ENCODE measurements around the gene FAM186B.

Gene FAM186B

GRCh38 chr12:49562831-49563230, 42.6 kb downstream of the FAM186B start:
- no peak for FAIRE-seq
- DNase-seq (ENCODE audit: insufficient read length, low spot score): no peak
- no peak for TF ChIP-seq POLR2A (IDR thresholded peaks at IDR 0.05; ENCODE audit: low read depth, low read length)

- no peak for TF ChIP-seq POLR2A (IDR thresholded peaks at IDR 0.05; ENCODE audit: low read depth, low read length)
- DNase-seq (ENCODE audit: insufficient read length, low spot score) (no peak), FAIRE-seq (no peak)
Observed at GRCh38 chr12:49562233-49562632, 43.2 kb downstream of the FAM186B start.

GRCh38 chr12:49560695-49561094, 44.7 kb downstream of the FAM186B start:
- FAIRE-seq (no peak), DNase-seq (ENCODE audit: insufficient read length, low spot score) (no peak)
- TF ChIP-seq POLR2A (IDR thresholded peaks at IDR 0.05; ENCODE audit: low read depth, low read length): no peak

GRCh38 chr12:49559011-49559675, 46.3 kb downstream of the FAM186B start:
- no peak for FAIRE-seq
- TF ChIP-seq POLR2A (IDR thresholded peaks at IDR 0.05; ENCODE audit: low read depth, low read length): no peak

GRCh38 chr12:49558526-49558925, 46.9 kb downstream of the FAM186B start:
- no peak for TF ChIP-seq POLR2A (IDR thresholded peaks at IDR 0.05; ENCODE audit: low read depth, low read length)
- DNase-seq (ENCODE audit: insufficient read length, low spot score) (no peak), FAIRE-seq (no peak)

More at GRCh38 chr12:49559011-49559675, 46.3 kb downstream of the FAM186B start:
- DNase-seq (ENCODE audit: insufficient read length, low spot score): no peak

- no peak for TF ChIP-seq POLR2A (IDR thresholded peaks at IDR 0.05; ENCODE audit: low read depth, low read length)
- DNase-seq (ENCODE audit: insufficient read length, low spot score) (no peak), FAIRE-seq (no peak)
Observed at GRCh38 chr12:49557917-49558215, 47.6 kb downstream of the FAM186B start.

GRCh38 chr12:49557187-49557916, 48.1 kb downstream of the FAM186B start:
- FAIRE-seq (no peak), DNase-seq (ENCODE audit: insufficient read length, low spot score) (no peak)
- no peak for TF ChIP-seq POLR2A (IDR thresholded peaks at IDR 0.05; ENCODE audit: low read depth, low read length)

- DNase-seq (ENCODE audit: insufficient read length, low spot score) (no peak), FAIRE-seq (no peak)
- TF ChIP-seq POLR2A (IDR thresholded peaks at IDR 0.05; ENCODE audit: low read depth, low read length): no peak
Observed at GRCh38 chr12:49556391-49557186, 48.9 kb downstream of the FAM186B start.

GRCh38 chr12:49555631-49556390, 49.6 kb downstream of the FAM186B start:
- no peak for TF ChIP-seq POLR2A (IDR thresholded peaks at IDR 0.05; ENCODE audit: low read depth, low read length)
- DNase-seq (ENCODE audit: insufficient read length, low spot score): no peak
- FAIRE-seq: no peak

- DNase-seq (ENCODE audit: insufficient read length, low spot score) (no peak), FAIRE-seq (no peak)
- TF ChIP-seq POLR2A (IDR thresholded peaks at IDR 0.05; ENCODE audit: low read depth, low read length): no peak
Observed at GRCh38 chr12:49554266-49554665, 51.2 kb downstream of the FAM186B start.

GRCh38 chr12:49553512-49554088, 51.8 kb downstream of the FAM186B start:
- DNase-seq (ENCODE audit: insufficient read length, low spot score) (no peak), FAIRE-seq (no peak)
- TF ChIP-seq POLR2A (IDR thresholded peaks at IDR 0.05; ENCODE audit: low read depth, low read length): no peak

- TF ChIP-seq POLR2A (IDR thresholded peaks at IDR 0.05; ENCODE audit: low read depth, low read length): no peak
- FAIRE-seq (no peak), DNase-seq (ENCODE audit: insufficient read length, low spot score) (no peak)
Observed at GRCh38 chr12:49552899-49553298, 52.5 kb downstream of the FAM186B start.

- DNase-seq (ENCODE audit: insufficient read length, low spot score) (no peak), FAIRE-seq (no peak)
- TF ChIP-seq POLR2A (IDR thresholded peaks at IDR 0.05; ENCODE audit: low read depth, low read length): no peak
Observed at GRCh38 chr12:49552425-49552824, 53.0 kb downstream of the FAM186B start.

All from H54 (cell line).